ENCODE measurements around the gene NRG2. TPM values are rescaled to one million over a fixed set of nuclear protein-coding genes. Genes with fewer than 3 reads are reported as not detected.

Gene NRG2
- total RNA-seq, 6 donors from 2014 or later: 0.46 to 4.2 (median 1.5) TPM

DNA sequence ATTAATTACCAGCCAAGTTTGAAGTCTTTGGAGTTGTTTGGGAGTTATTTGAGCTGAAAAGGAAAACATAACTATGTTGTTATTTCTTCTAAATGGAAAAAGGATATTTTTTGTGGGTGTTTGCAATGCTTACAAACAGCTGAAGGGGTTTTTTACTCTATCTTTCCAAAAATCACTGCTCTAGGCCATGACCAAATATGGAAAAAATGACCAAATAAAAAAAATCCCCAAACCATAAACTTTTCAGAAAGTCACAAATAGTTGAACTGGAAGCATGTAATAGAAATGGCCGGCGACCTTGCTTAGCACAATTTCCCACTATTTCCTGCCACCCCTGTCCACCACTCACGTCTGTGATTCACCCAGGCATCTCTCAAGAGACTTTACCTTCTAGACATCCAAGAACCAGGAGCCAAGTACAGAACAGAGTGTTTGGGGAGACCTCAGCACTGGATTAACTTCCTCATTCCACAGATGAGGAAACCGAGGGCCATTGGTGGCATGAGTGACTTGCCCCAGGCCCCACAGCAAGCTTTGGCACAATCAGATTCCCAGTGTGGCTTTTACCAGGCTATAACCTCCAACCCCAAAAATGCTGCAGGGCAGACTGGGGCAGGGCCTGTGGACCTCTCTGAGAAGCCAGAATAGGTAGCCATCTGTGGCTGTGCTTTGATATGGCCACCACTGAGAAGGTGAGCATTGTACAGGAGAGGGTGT is 84.5 kb downstream of the NRG2 start:
- DNase-seq (no peak), ATAC-seq (ENCODE audit: low FRiP score in 2 of 2) (no peak)
- Histone ChIP-seq H3K27ac (no peak overlapping the region), H3K36me3 (no peaks in the 10 kb centered on the region), H3K9me3 (no peaks in the 10 kb centered on the region), H3K27me3 (no peaks in the 10 kb centered on the region), H3K4me1 (no peaks in the 10 kb centered on the region), H3K4me3 (no peak overlapping the region)
- TF ChIP-seq POLR2A (IDR thresholded peaks at IDR 0.05) (no peak), POLR2AphosphoS5 (IDR thresholded peaks at IDR 0.05) (no peak), EP300 (IDR thresholded peaks at IDR 0.05) (no peak)
- TF ChIP-seq, protein P1, sequence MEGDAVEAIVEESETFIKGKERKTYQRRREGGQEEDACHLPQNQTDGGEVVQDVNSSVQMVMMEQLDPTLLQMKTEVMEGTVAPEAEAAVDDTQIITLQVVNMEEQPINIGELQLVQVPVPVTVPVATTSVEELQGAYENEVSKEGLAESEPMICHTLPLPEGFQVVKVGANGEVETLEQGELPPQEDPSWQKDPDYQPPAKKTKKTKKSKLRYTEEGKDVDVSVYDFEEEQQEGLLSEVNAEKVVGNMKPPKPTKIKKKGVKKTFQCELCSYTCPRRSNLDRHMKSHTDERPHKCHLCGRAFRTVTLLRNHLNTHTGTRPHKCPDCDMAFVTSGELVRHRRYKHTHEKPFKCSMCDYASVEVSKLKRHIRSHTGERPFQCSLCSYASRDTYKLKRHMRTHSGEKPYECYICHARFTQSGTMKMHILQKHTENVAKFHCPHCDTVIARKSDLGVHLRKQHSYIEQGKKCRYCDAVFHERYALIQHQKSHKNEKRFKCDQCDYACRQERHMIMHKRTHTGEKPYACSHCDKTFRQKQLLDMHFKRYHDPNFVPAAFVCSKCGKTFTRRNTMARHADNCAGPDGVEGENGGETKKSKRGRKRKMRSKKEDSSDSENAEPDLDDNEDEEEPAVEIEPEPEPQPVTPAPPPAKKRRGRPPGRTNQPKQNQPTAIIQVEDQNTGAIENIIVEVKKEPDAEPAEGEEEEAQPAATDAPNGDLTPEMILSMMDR (IDR thresholded peaks at IDR 0.05): no peak
- WGBS, 2 donors: 74 to 86% methylated on average over 4 of the region's 4 CpGs

DNA sequence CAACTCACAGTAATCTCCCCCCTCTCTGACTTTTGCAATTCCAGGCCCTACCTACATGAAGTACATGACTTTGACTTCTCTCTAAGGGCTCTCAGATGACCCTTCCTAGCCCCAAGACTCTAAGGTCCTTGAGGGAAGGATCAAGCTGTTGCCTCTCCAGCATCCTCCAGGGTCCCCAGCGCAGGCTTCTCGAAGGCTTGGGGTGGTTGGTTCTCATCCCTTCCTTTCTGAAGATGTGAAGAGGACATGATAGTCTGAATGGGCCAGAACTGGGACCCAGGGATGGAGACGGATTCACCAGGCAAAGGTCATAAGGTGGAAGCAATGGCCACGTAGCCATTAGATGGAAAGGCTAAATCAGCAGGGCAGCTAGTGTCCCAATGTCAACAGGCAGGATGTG is 86.8 kb downstream of the NRG2 start:
- no peak for TF ChIP-seq POLR2AphosphoS5 (IDR thresholded peaks at IDR 0.05)
- no peak for TF ChIP-seq POLR2A (IDR thresholded peaks at IDR 0.05)
- TF ChIP-seq, protein P1 (IDR thresholded peaks at IDR 0.05): no peak
- TF ChIP-seq EP300 (IDR thresholded peaks at IDR 0.05): no peak
- Histone ChIP-seq H3K27me3 (no peaks in the 10 kb centered on the region), H3K9me3 (no peaks in the 10 kb centered on the region), H3K4me3 (no peak overlapping the region), H3K4me1 (no peaks in the 10 kb centered on the region), H3K27ac (no peak overlapping the region), H3K36me3 (no peaks in the 10 kb centered on the region)
- DNase-seq (no peak), ATAC-seq (ENCODE audit: low FRiP score in 2 of 2) (no peak)
- WGBS, 2 donors: 84 to 91% methylated on average over 4 of the region's 4 CpGs

DNA sequence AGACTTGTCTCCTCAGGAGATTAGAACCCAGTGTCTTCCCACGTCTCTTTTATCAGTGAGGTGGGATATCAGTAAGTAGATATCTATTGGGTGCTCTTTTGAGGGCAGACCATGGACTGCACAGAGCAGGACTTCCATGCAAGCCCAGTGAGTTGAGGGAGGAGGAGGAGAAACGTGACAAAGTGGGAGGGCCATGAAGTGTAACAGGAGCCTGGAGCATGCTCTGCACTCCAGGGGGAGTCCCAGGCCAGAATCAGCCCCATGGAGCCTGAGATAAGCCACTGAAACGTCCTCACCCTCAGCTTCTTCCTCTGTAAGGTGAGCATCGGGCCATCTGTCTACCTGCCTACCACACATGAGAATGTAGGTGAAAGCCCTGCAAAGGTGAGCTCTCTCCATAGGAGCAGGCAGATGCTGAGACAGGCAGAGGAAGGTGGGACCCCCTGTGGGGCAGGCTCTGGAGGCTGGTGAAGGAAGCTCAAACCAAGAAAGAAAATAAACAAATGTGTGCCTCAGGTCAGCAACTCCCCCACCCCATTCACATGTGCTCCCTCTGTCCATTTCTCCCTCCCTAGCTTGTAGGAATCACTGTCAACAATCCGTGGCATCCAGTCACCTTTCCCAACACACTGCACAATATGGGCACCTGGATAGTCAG is 87.4 kb downstream of the NRG2 start:
- Histone ChIP-seq H3K4me1 (no peaks in the 10 kb centered on the region), H3K27me3 (no peaks in the 10 kb centered on the region), H3K4me3 (no peak overlapping the region), H3K9me3 (no peaks in the 10 kb centered on the region), H3K27ac (no peak overlapping the region), H3K36me3 (no peaks in the 10 kb centered on the region)
- DNase-seq: no peak
- WGBS, 2 donors: 51 to 64% methylated on average over 5 of the region's 5 CpGs
- TF ChIP-seq POLR2A (IDR thresholded peaks at IDR 0.05): no peak
- no peak for TF ChIP-seq POLR2AphosphoS5 (IDR thresholded peaks at IDR 0.05)
- TF ChIP-seq, protein P1 (IDR thresholded peaks at IDR 0.05): no peak
- no peak for TF ChIP-seq EP300 (IDR thresholded peaks at IDR 0.05)
- ATAC-seq (ENCODE audit: low FRiP score in 2 of 2): no peak

DNA sequence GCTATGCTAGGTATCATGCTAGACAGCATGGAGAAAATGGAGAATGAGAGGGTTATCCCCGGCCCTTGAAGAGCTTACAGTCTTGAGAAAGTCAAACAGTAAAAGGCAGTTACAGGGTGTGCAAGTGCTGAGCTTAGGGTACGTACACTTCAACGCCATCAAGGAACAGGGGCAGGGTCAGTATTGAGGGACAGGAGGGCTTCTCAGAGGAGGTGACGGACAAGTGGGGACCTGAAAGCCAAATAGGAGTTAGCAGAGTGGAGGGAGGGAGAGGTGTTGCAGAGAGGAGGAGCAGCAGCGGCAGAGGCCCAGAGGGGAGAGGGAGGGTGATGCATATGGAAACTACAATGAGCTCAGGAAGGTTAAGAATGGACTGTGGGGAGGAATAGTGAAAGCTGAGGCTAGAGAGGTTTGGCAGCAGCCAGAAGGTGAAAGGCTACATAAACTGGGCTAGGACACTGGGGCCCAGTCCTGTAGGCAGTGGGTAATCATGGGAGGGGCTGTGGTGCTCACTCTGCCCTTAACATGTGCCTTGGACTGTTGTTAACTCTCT is 88.0 kb downstream of the NRG2 start:
- Histone ChIP-seq H3K9me3 (no peaks in the 10 kb centered on the region), H3K4me3 (no peak overlapping the region), H3K27me3 (no peaks in the 10 kb centered on the region), H3K36me3 (no peaks in the 10 kb centered on the region), H3K4me1 (no peaks in the 10 kb centered on the region), H3K27ac (no peak overlapping the region)
- 82 to 90% methylated on average over 5 of the region's 5 CpGs for WGBS, 2 donors
- no peak for ATAC-seq (ENCODE audit: low FRiP score in 2 of 2)
- no peak for DNase-seq
- TF ChIP-seq, protein P1 (IDR thresholded peaks at IDR 0.05): no peak
- TF ChIP-seq EP300 (IDR thresholded peaks at IDR 0.05): no peak
- TF ChIP-seq POLR2AphosphoS5 (IDR thresholded peaks at IDR 0.05): no peak
- TF ChIP-seq POLR2A (IDR thresholded peaks at IDR 0.05): no peak
